DND-41 (cell line): ENCODE measurements around the gene ADAM20.

Experiments
- EZH2 ChIP-seq: IDR thresholded peaks from 3 replicates; pipeline ENCODE4 v1.6.1; 2012; ENCODE audit warnings: borderline replicate concordance, low read depth, mild to moderate bottlenecking, moderate library complexity, low read length, inconsistent platforms; ENCODE audit not compliant: severe bottlenecking
- TF ChIP-seq, protein P1 (sequence below): IDR thresholded peaks from 2 replicates; pipeline ENCODE4 v1.5.1; 2012; ENCODE audit warnings: borderline replicate concordance, low read length, moderate library complexity, mild to moderate bottlenecking; ENCODE audit not compliant: poor library complexity, severe bottlenecking; ENCODE audit errors: extremely low read depth

DNA sequence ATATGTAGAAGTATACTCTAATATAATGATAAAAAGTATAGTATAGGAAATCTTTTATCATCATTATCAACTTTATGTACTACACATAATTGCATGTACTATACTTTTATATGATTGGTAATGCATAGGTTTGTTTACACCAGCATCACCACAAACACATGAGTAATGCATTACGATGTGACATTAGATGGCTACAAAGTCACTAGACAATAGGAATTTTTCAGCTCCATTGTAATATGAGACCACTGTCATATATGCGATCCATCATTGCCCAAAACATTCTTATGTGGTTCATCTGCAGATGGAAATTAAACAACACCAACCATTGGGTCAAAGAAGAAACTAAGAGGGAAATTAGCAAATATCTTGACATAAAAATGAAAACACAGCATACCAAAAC lies 4.4 kb downstream of the ADAM20 start:
- TF ChIP-seq, protein P1, sequence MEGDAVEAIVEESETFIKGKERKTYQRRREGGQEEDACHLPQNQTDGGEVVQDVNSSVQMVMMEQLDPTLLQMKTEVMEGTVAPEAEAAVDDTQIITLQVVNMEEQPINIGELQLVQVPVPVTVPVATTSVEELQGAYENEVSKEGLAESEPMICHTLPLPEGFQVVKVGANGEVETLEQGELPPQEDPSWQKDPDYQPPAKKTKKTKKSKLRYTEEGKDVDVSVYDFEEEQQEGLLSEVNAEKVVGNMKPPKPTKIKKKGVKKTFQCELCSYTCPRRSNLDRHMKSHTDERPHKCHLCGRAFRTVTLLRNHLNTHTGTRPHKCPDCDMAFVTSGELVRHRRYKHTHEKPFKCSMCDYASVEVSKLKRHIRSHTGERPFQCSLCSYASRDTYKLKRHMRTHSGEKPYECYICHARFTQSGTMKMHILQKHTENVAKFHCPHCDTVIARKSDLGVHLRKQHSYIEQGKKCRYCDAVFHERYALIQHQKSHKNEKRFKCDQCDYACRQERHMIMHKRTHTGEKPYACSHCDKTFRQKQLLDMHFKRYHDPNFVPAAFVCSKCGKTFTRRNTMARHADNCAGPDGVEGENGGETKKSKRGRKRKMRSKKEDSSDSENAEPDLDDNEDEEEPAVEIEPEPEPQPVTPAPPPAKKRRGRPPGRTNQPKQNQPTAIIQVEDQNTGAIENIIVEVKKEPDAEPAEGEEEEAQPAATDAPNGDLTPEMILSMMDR = no peak
- TF ChIP-seq EZH2 = no peak
